GM21825 (cell line): ENCODE results near the gene COL3A1.

ENCODE experiments used
- ATAC-seq: cut with Tn5 transposase; IDR thresholded peaks from one replicate; pipeline ENCODE4 v1.9.1; 2021; ENCODE audit warnings: mild to moderate bottlenecking, moderate library complexity; ENCODE audit not compliant: unreplicated experiment

Gene COL3A1

GRCh38 chr2:188974164-188974563 is at the start of gene COL3A1:
COL3A1 (plus strand) TSS chr2:188974373; CDS start chr2:188974490, 117 bp downstream.
- ATAC-seq, result no peak

- no peak for ATAC-seq
These were observed 45.5 kb upstream of the COL3A1 start for GRCh38 chr2:188928643-188929042.

GRCh38 chr2:188931361-188931760 is 42.8 kb upstream of the COL3A1 start:
- no peak for ATAC-seq

GRCh38 chr2:188937228-188938220 is 36.6 kb upstream of the COL3A1 start:
- ATAC-seq, result no peak

GRCh38 chr2:188940171-188940570 is 34.0 kb upstream of the COL3A1 start:
- ATAC-seq, result no peak

GRCh38 chr2:188944442-188944841 is 29.7 kb upstream of the COL3A1 start:
- ATAC-seq, result no peak

GRCh38 chr2:188949046-188949818 is 24.9 kb upstream of the COL3A1 start:
- ATAC-seq, result no peak

- ATAC-seq, result no peak
These were observed 21.3 kb upstream of the COL3A1 start for GRCh38 chr2:188952901-188953300.

- ATAC-seq, result no peak
These were observed 17.9 kb upstream of the COL3A1 start for GRCh38 chr2:188956290-188956689.

GRCh38 chr2:188956961-188957360 is 17.2 kb upstream of the COL3A1 start:
- ATAC-seq, result no peak

- no peak for ATAC-seq
These were observed 16.5 kb upstream of the COL3A1 start for GRCh38 chr2:188957646-188958045.

GRCh38 chr2:188963741-188964140 is 10.4 kb upstream of the COL3A1 start:
- ATAC-seq, result no peak

- no peak for ATAC-seq
These were observed 9.1 kb upstream of the COL3A1 start for GRCh38 chr2:188964976-188965546.

GRCh38 chr2:188965563-188965962 is 8.6 kb upstream of the COL3A1 start:
- ATAC-seq, result no peak

GRCh38 chr2:188966079-188966571 is 8.0 kb upstream of the COL3A1 start:
- ATAC-seq, result no peak

GRCh38 chr2:188966728-188967440 is 7.3 kb upstream of the COL3A1 start:
- no peak for ATAC-seq

- no peak for ATAC-seq
These were observed 4.9 kb upstream of the COL3A1 start for GRCh38 chr2:188969236-188969635.

- no peak for ATAC-seq
These were observed 4.5 kb upstream of the COL3A1 start for GRCh38 chr2:188969651-188970050.

GRCh38 chr2:188970211-188970610 is 4.0 kb upstream of the COL3A1 start:
- no peak for ATAC-seq

- no peak for ATAC-seq
These were observed 2.7 kb upstream of the COL3A1 start for GRCh38 chr2:188971432-188971861.

- ATAC-seq, result no peak
These were observed 532 bp upstream of the COL3A1 start for GRCh38 chr2:188973641-188974040.
